WTC11 (cell line): ENCODE data around the gene TLE6. TPM values are rescaled to one million over a fixed set of nuclear protein-coding genes. Genes with fewer than 3 reads are reported as not detected.
A peak's percentile ranks its signal among the peaks of the same experiment; 100 is the strongest.

ENCODE experiments used
- ATAC-seq: fragments of 200-7000 bp; cut with Tn5 transposase; 2 replicates; pipeline ENCODE4 v1.10.0; 2021; ENCODE audit warnings: mild to moderate bottlenecking, moderate library complexity
- CTCF ChIA-PET: fragments of 300-600 bp; sonication (Branson Sonifier 250); formaldehyde crosslinking; loops from one replicate; lab custom pipeline; 2021; ENCODE audit warnings: antibody characterized with exemption; lab: Charles Lee
- POLR2A ChIA-PET: fragments of 350-600 bp; sonication (Branson Sonifier 250); formaldehyde crosslinking; loops from one replicate; lab custom pipeline; 2021; ENCODE audit warnings: antibody characterized with exemption; lab: Charles Lee
- DNase-seq: peaks from one replicate; pipeline ENCODE4 v3.0.0; 2021; ENCODE audit warnings: low spot score
- H3K27ac Mint-ChIP-seq: 2 replicates; pipeline ENCODE4 v1.8.0; 2021; ENCODE audit warnings: mixed read lengths
- H3K27me3 Mint-ChIP-seq: 2 replicates; pipeline ENCODE4 v1.8.0; 2021; ENCODE audit warnings: low read depth, mild to moderate bottlenecking, moderate library complexity, mixed read lengths
- H3K36me3 Mint-ChIP-seq: 2 replicates; pipeline ENCODE4 v1.8.0; 2021; ENCODE audit warnings: mixed read lengths
- H3K4me1 Mint-ChIP-seq: 2 replicates; pipeline ENCODE4 v1.8.0; 2022; ENCODE audit warnings: mixed read lengths
- H3K4me3 Mint-ChIP-seq: 2 replicates; pipeline ENCODE4 v1.8.0; 2021; ENCODE audit warnings: mild to moderate bottlenecking, moderate library complexity, mixed read lengths
- H3K9me3 Mint-ChIP-seq: 2 replicates; pipeline ENCODE4 v1.8.0; 2021; ENCODE audit warnings: mixed read lengths
- ATF1 ChIP-seq: sonication (generic); formaldehyde crosslinking; IDR thresholded peaks from 2 replicates; pipeline ENCODE4 v1.8.1; 2023; ENCODE audit warnings: mild to moderate bottlenecking, moderate library complexity, missing genetic modification reagents
- CBFB ChIP-seq: sonication (generic); formaldehyde crosslinking; IDR thresholded peaks from 2 replicates; pipeline ENCODE4 v1.8.1; 2022; ENCODE audit warnings: mild to moderate bottlenecking, low read depth, missing genetic modification reagents
- FOXK1 ChIP-seq: sonication (generic); formaldehyde crosslinking; IDR thresholded peaks from 2 replicates; pipeline ENCODE4 v1.8.0; 2022; ENCODE audit warnings: mild to moderate bottlenecking, moderate library complexity, missing genetic modification reagents
- FOXP1 ChIP-seq: sonication (generic); formaldehyde crosslinking; IDR thresholded peaks from 2 replicates; pipeline ENCODE4 v1.8.0; 2022; ENCODE audit warnings: missing genetic modification reagents, mild to moderate bottlenecking, moderate library complexity, borderline replicate concordance
- OVOL2 ChIP-seq: fragments of 250-450 bp; sonication (Bioruptor Pico); IDR thresholded peaks from 2 replicates; pipeline ENCODE4 v1.9.0; 2021; ENCODE audit warnings: mild to moderate bottlenecking, borderline replicate concordance
- RELA ChIP-seq: sonication (generic); formaldehyde crosslinking; IDR thresholded peaks from 2 replicates; pipeline ENCODE4 v1.8.1; 2022; ENCODE audit warnings: missing genetic modification reagents, mild to moderate bottlenecking, borderline replicate concordance
- RORB ChIP-seq: fragments of 250-450 bp; sonication (Bioruptor Pico); IDR thresholded peaks from 2 replicates; pipeline ENCODE4 v1.9.0; 2021; ENCODE audit warnings: mild to moderate bottlenecking
- TP53 ChIP-seq: sonication (generic); formaldehyde crosslinking; IDR thresholded peaks from 2 replicates; pipeline ENCODE4 v1.8.1; 2023; ENCODE audit warnings: mild to moderate bottlenecking, missing genetic modification reagents
- ZNF121 ChIP-seq: sonication (generic); formaldehyde crosslinking; IDR thresholded peaks from 2 replicates; pipeline ENCODE4 v1.8.0; 2023; ENCODE audit warnings: missing genetic modification reagents
- ZNF317 ChIP-seq: sonication (generic); formaldehyde crosslinking; IDR thresholded peaks from 2 replicates; pipeline ENCODE4 v1.8.1; 2023; ENCODE audit warnings: low read depth, mild to moderate bottlenecking, moderate library complexity, missing genetic modification reagents, borderline replicate concordance
- ZNF416 ChIP-seq: fragments of 250-450 bp; sonication (Bioruptor Pico); IDR thresholded peaks from 2 replicates; pipeline ENCODE4 v1.9.0; 2021; ENCODE audit warnings: mild to moderate bottlenecking, inconsistent platforms
- total RNA-seq: library from RNA; stranded (reverse); gene quantifications from 3 replicates; pipeline ENCODE4 v1.2.3, GENCODE V29; 2021
- TF ChIP-seq, protein P1 (sequence below): sonication (generic); formaldehyde crosslinking; IDR thresholded peaks from 2 replicates; pipeline ENCODE4 v1.8.0; 2023; ENCODE audit warnings: missing genetic modification reagents, mild to moderate bottlenecking, borderline replicate concordance
- TF ChIP-seq, protein P2 (sequence below): sonication (generic); formaldehyde crosslinking; IDR thresholded peaks from 2 replicates; pipeline ENCODE4 v1.8.1; 2023; ENCODE audit warnings: mild to moderate bottlenecking, missing genetic modification reagents
- TF ChIP-seq, protein P3 (sequence below): fragments of 250-450 bp; sonication (Bioruptor Pico); IDR thresholded peaks from 2 replicates; pipeline ENCODE4 v1.9.0; 2021; ENCODE audit warnings: mild to moderate bottlenecking

The TLE6 gene
- total RNA-seq, 1 experiment from 2014 or later = 3.1 TPM

DNA sequence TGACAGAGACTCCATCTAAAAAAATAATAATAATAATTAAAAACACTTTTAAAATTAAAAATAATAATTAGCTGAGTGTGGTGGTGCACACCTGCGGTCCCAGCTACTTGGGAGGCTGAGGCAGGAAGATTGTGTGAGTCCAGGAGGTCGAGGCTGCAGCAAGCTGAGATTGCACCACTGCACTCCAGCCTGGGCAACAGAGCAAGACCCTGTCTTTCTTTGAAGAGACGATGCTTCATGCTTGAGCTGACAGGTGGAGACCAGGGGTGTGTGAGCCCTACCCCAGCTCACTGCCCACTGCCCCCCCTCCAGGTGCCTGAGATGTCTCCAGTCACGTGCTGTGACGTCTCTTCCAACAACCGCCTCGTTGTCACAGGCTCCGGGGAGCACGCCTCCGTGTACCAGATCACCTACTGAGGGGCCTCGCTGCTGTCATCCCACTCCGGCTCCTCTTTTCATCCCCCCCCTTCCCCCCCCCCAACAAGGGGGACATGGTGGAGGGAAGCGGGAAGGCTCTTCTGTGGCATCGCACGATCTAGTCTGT is 17.3 kb downstream of the TLE6 start:
- H3K4me3 Mint-ChIP-seq = no peak overlapping the region
- no peak overlapping the region for H3K27ac Mint-ChIP-seq
- peaks cover 2% of the 10 kb centered on the region; the same call in 1 of the 2 replicates for H3K4me1 Mint-ChIP-seq
- ATAC-seq (no peak), DNase-seq (no peak)
- peak; percentile 81; the same call in 1 of the 2 replicates for TF ChIP-seq ZNF121 (CRISPR knock-in tag)
- TF ChIP-seq, protein P1, sequence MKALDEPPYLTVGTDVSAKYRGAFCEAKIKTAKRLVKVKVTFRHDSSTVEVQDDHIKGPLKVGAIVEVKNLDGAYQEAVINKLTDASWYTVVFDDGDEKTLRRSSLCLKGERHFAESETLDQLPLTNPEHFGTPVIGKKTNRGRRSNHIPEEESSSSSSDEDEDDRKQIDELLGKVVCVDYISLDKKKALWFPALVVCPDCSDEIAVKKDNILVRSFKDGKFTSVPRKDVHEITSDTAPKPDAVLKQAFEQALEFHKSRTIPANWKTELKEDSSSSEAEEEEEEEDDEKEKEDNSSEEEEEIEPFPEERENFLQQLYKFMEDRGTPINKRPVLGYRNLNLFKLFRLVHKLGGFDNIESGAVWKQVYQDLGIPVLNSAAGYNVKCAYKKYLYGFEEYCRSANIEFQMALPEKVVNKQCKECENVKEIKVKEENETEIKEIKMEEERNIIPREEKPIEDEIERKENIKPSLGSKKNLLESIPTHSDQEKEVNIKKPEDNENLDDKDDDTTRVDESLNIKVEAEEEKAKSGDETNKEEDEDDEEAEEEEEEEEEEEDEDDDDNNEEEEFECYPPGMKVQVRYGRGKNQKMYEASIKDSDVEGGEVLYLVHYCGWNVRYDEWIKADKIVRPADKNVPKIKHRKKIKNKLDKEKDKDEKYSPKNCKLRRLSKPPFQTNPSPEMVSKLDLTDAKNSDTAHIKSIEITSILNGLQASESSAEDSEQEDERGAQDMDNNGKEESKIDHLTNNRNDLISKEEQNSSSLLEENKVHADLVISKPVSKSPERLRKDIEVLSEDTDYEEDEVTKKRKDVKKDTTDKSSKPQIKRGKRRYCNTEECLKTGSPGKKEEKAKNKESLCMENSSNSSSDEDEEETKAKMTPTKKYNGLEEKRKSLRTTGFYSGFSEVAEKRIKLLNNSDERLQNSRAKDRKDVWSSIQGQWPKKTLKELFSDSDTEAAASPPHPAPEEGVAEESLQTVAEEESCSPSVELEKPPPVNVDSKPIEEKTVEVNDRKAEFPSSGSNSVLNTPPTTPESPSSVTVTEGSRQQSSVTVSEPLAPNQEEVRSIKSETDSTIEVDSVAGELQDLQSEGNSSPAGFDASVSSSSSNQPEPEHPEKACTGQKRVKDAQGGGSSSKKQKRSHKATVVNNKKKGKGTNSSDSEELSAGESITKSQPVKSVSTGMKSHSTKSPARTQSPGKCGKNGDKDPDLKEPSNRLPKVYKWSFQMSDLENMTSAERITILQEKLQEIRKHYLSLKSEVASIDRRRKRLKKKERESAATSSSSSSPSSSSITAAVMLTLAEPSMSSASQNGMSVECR = no peak
- no peak for TF ChIP-seq RELA (CRISPR knock-in tag)
- TF ChIP-seq, protein P2, sequence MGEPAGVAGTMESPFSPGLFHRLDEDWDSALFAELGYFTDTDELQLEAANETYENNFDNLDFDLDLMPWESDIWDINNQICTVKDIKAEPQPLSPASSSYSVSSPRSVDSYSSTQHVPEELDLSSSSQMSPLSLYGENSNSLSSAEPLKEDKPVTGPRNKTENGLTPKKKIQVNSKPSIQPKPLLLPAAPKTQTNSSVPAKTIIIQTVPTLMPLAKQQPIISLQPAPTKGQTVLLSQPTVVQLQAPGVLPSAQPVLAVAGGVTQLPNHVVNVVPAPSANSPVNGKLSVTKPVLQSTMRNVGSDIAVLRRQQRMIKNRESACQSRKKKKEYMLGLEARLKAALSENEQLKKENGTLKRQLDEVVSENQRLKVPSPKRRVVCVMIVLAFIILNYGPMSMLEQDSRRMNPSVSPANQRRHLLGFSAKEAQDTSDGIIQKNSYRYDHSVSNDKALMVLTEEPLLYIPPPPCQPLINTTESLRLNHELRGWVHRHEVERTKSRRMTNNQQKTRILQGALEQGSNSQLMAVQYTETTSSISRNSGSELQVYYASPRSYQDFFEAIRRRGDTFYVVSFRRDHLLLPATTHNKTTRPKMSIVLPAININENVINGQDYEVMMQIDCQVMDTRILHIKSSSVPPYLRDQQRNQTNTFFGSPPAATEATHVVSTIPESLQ (CRISPR knock-in tag) = no peak
- POLR2A ChIA-PET = no interaction called here
- H3K27me3 Mint-ChIP-seq = no peaks in the 10 kb centered on the region; the same call in 1 of the 2 replicates
- CTCF ChIA-PET = no interaction called here
- peaks cover 7% of the 10 kb centered on the region for H3K36me3 Mint-ChIP-seq
- H3K9me3 Mint-ChIP-seq = 0 out of 2 replicates have a peak, but pooled peaks cover 4% of the 10 kb centered on the region

DNA sequence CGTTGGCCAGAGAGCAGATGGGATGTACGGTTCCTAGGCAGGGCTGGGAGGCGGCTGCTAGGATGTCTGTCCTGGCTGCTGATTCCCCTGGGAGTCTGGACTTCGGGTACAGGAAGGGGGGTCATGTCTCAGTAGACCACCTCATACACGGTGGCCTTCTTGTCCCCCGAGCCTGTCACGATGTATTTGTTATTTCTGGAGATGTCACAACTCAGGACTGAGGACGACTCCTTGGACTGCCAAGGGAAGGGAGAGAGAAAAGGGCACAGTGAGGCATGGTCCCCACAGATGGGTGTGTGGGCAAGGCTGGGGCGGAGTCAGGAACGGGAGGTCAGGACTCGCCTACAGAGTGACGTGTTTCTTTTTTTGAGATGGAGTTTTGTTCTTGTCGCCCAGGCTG is 20.4 kb downstream of the TLE6 start:
- Mint-ChIP-seq H3K27me3 (no peaks in the 10 kb centered on the region; the same call in 1 of the 2 replicates), H3K4me1 (peaks cover 2% of the 10 kb centered on the region; the same call in 1 of the 2 replicates), H3K36me3 (peaks cover 9% of the 10 kb centered on the region), H3K9me3 (0 out of 2 replicates have a peak, but pooled peaks cover 4% of the 10 kb centered on the region), H3K27ac (no peak overlapping the region), H3K4me3 (no peak overlapping the region)
- no peak for ATAC-seq
- no peak for DNase-seq
- ChIA-PET POLR2A (no interaction called here), CTCF (no interaction called here)
- TF ChIP-seq, protein P1 = no peak
- TF ChIP-seq RORB (no peak), CBFB (CRISPR knock-in tag) (no peak), TP53 (no peak), OVOL2 (CRISPR knock-in tag) (no peak), ZNF317 (CRISPR knock-in tag) (no peak), ZNF416 (no peak), ATF1 (CRISPR knock-in tag) (no peak), FOXK1 (CRISPR knock-in tag) (no peak), FOXP1 (no peak)
- TF ChIP-seq, protein P3, sequence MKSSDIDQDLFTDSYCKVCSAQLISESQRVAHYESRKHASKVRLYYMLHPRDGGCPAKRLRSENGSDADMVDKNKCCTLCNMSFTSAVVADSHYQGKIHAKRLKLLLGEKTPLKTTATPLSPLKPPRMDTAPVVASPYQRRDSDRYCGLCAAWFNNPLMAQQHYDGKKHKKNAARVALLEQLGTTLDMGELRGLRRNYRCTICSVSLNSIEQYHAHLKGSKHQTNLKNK (CRISPR knock-in tag) = no peak
